ENCODE data around the gene KDM5B.

DNA sequence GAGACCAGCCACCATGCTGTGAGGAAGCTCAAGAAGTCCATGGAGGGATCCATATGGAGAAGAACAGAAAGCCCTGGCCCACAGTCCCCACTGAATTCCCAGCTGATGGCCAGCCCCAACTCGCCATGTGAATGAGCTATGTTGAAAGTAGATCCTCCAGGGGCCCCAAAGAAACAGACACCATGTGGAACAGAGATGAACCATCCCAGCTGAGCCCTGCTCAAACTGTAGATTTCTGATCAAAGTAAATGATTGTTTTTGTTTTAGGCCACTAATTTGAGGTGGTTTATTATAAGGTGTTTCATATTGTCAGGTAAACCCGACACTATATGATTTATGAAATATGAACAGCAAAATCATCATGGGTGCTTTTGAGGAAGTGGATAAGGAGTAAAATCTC, 130.8 kb downstream of the KDM5B start:
- TF ChIP-seq HDGF (IDR thresholded peaks at IDR 0.05; ENCODE audit: borderline replicate concordance), result no peak
- no peak for TF ChIP-seq NFRKB (IDR thresholded peaks at IDR 0.05)
- no peak for TF ChIP-seq SP1 (IDR thresholded peaks at IDR 0.05)
- TF ChIP-seq LEF1 (IDR thresholded peaks at IDR 0.05; ENCODE audit: borderline replicate concordance), result no peak
- no peak for TF ChIP-seq TARDBP (IDR thresholded peaks at IDR 0.05)
- TF ChIP-seq BHLHE40 (IDR thresholded peaks at IDR 0.05; ENCODE audit: borderline replicate concordance), result no peak
- TF ChIP-seq FOXM1 (IDR thresholded peaks at IDR 0.05; ENCODE audit: borderline replicate concordance), result no peak
- no peak for TF ChIP-seq FOXK2 (IDR thresholded peaks at IDR 0.05)
- TF ChIP-seq, protein P1, sequence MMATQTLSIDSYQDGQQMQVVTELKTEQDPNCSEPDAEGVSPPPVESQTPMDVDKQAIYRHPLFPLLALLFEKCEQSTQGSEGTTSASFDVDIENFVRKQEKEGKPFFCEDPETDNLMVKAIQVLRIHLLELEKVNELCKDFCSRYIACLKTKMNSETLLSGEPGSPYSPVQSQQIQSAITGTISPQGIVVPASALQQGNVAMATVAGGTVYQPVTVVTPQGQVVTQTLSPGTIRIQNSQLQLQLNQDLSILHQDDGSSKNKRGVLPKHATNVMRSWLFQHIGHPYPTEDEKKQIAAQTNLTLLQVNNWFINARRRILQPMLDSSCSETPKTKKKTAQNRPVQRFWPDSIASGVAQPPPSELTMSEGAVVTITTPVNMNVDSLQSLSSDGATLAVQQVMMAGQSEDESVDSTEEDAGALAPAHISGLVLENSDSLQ (IDR thresholded peaks at IDR 0.05), result no peak
- no peak for TF ChIP-seq ELF4 (IDR thresholded peaks at IDR 0.05)
- no peak for TF ChIP-seq SUZ12 (IDR thresholded peaks at IDR 0.05)
- TF ChIP-seq ARNT (IDR thresholded peaks at IDR 0.05), result no peak

All from HEK293T (cell line).